Measurements from ENCODE around the gene MTFR1L.

MTFR1L gene

DNA sequence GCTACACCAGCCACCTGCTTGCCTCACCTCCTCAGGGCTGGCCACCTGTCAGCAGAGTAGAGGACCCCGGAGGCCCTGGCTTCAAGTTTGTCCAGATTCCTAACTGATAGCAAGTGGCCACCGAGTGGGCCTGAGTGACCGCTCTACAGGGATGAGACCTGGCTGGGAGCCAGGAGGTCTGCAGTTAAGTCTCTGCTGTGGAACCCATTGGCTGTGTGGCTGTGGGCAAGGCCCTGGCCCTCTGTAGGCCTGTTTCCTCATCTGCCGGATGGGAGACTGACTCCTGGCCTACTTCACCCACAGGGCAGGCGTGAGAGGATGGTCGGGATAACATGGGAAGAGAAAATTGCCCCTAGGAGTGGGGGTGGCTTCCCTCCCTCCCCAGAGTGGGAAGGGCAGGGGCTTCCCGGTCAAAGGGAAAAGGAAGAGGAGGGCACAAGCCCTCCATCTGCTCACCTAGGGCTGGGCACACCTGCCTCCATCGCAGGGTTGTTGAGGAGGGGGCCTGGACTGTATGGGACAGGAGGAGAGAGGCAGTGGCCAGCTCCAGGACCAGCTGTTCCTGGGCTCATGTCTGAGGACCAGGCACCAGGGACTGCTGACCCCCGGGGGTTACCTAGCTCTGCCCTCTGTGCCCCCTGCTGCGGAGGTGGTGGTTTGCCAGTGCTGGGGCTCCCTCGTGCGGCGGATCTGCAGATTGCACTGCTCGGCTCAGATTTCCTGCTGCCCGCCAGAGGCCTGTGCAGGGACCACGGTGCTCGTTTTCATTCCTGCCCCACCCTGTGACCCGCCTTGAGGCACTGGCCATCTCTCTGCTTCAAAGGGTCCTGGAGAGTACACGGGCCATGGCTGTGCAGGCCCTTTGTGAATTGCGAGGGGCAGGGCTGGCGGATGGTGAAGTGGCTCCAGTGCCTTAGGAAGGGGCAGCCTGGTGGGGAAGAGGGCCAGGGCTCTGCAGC is 9.1 kb upstream of the MTFR1L start:
- Mint-ChIP-seq H3K4me1 (peaks cover 24% of the 10 kb centered on the region), H3K27me3 (no peaks in the 10 kb centered on the region), H3K9me3 (no peaks in the 10 kb centered on the region), H3K27ac (no peak overlapping the region), H3K4me3 (no peak overlapping the region)
- DNase-seq (peak; percentile 77 to 80), ATAC-seq (peak; percentile 69)

GRCh38 chr1:25811384-25812082 is 8.2 kb upstream of the MTFR1L start:
- H3K27me3 Mint-ChIP-seq: no peaks in the 10 kb centered on the region

DNA sequence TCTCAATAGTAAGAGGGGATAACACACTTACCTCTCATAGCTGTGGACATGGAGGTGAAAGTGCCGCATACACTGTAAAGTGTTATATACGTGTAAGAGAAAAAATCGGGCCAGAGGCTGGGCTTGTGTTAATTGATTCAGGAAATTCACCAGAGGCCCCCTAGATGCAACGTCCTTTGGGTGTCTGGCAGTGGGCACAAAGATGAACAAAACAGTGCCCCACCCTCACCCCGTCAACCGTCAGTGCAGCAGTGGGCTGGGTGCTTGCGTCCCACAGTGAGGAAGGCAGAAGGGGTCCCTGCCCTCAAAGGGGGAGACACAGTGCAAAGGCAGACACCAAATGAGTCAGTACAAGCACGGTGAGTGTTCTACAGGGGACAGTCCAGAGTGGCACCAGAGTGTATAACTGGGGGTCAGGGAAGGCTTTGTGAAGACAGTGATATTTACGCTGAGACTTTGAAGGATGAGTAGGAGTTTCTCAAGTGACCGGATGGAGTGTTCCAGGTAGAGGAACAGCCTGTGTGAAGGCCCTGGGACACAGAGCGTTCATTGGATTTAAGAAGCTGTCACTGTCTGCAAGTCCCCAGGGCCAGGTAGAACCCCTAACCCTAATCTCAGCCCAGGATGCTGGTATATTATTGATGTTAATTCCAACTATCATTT is 6.6 kb upstream of the MTFR1L start:
- no peak overlapping the region for H3K4me3 Mint-ChIP-seq

More at GRCh38 chr1:25811384-25812082, 8.2 kb upstream of the MTFR1L start:
- Mint-ChIP-seq H3K27ac (no peak overlapping the region), H3K4me1 (peaks cover 24% of the 10 kb centered on the region), H3K4me3 (no peak overlapping the region), H3K9me3 (no peaks in the 10 kb centered on the region)
- no peak for DNase-seq
- no peak for ATAC-seq

GRCh38 chr1:25813734-25814471 is 5.9 kb upstream of the MTFR1L start:
- no peak overlapping the region for H3K27ac Mint-ChIP-seq
- ATAC-seq: no peak
- no peak overlapping the region for H3K4me3 Mint-ChIP-seq
- DNase-seq: no peak
- peaks cover 37% of the 10 kb centered on the region for H3K4me1 Mint-ChIP-seq
- no peaks in the 10 kb centered on the region for H3K9me3 Mint-ChIP-seq
- no peaks in the 10 kb centered on the region for H3K27me3 Mint-ChIP-seq

More for the DNA sequence above, 6.6 kb upstream of the MTFR1L start:
- no peaks in the 10 kb centered on the region for H3K27me3 Mint-ChIP-seq
- ATAC-seq (no peak), DNase-seq (no peak)
- peaks cover 30% of the 10 kb centered on the region for H3K4me1 Mint-ChIP-seq
- no peak overlapping the region for H3K27ac Mint-ChIP-seq
- H3K9me3 Mint-ChIP-seq: no peaks in the 10 kb centered on the region

DNA sequence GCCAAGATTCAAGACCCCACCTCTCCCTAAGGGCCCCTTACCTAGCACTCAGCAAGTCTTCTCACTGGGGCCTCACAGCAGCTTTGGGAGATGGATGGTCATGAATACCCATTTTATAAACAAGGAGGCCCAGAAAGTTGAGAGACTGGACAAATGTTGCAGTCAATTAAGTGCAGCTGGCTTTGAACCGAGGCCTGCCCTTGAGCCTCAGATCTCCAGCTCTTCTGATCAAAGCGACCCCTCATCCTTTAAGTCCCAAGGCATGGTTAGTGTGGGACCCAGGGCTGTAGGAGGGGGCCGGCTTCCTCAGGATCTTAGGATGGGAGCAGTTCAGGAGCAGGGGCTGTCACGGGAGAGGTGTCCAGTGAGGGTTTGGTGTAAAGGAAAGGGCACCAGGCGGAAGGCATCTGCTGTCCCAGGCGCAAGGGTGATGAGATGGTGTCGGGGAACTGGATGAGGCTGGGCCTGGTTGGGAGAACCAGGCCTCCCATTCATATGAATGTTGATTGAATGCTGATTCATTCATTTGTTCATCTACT is 5.1 kb upstream of the MTFR1L start:
- no peaks in the 10 kb centered on the region for H3K9me3 Mint-ChIP-seq
- H3K27me3 Mint-ChIP-seq: no peaks in the 10 kb centered on the region
- H3K4me3 Mint-ChIP-seq: no peak overlapping the region
- H3K4me1 Mint-ChIP-seq: peaks cover 37% of the 10 kb centered on the region
- no peak for DNase-seq
- ATAC-seq: no peak
- peak overlapping the region in 1 of 2 donors; percentile 4 for H3K27ac Mint-ChIP-seq

GRCh38 chr1:25815208-25816111 is 4.3 kb upstream of the MTFR1L start:
- no peak for DNase-seq
- Mint-ChIP-seq H3K27me3 (no peaks in the 10 kb centered on the region), H3K4me3 (no peak overlapping the region), H3K9me3 (no peaks in the 10 kb centered on the region), H3K27ac (no peak overlapping the region), H3K4me1 (peaks cover 29% of the 10 kb centered on the region)
- ATAC-seq: no peak

- Mint-ChIP-seq H3K27ac (no peak overlapping the region), H3K9me3 (no peaks in the 10 kb centered on the region), H3K4me1 (peaks cover 28% of the 10 kb centered on the region), H3K27me3 (no peaks in the 10 kb centered on the region), H3K4me3 (no peak overlapping the region)
- no peak for DNase-seq
- ATAC-seq: no peak
Observed at GRCh38 chr1:25816112-25816718, 3.5 kb upstream of the MTFR1L start.

- DNase-seq: no peak
- Mint-ChIP-seq H3K27ac (peak overlapping the region in 1 of 2 donors; percentile 84), H3K27me3 (no peaks in the 10 kb centered on the region), H3K9me3 (no peaks in the 10 kb centered on the region), H3K4me1 (peaks cover 39% of the 10 kb centered on the region), H3K4me3 (peak overlapping the region; percentile 92 to 99)
- ATAC-seq: no peak
Observed at GRCh38 chr1:25817840-25818501, 1.8 kb upstream of the MTFR1L start.

GRCh38 chr1:25818569-25818968 is 1.2 kb upstream of the MTFR1L start:
- ATAC-seq: no peak
- no peak for DNase-seq
- peak overlapping the region in 1 of 2 donors; percentile 91 for H3K27ac Mint-ChIP-seq
- peaks cover 39% of the 10 kb centered on the region for H3K4me1 Mint-ChIP-seq
- H3K9me3 Mint-ChIP-seq: no peaks in the 10 kb centered on the region
- H3K4me3 Mint-ChIP-seq: peak overlapping the region; percentile 92 to 99
- H3K27me3 Mint-ChIP-seq: no peaks in the 10 kb centered on the region

GRCh38 chr1:25820247-25821111 is 725 bp downstream of the MTFR1L start:
- Mint-ChIP-seq H3K27me3 (no peaks in the 10 kb centered on the region), H3K9me3 (no peaks in the 10 kb centered on the region)

GRCh38 chr1:25821112-25821476 is 1.3 kb downstream of the MTFR1L start:
- H3K27me3 Mint-ChIP-seq: no peaks in the 10 kb centered on the region
- H3K4me1 Mint-ChIP-seq: peaks cover 39% of the 10 kb centered on the region
- ATAC-seq (no peak), DNase-seq (no peak)
- peak overlapping the region; percentile 97 to 98 for H3K27ac Mint-ChIP-seq
- H3K9me3 Mint-ChIP-seq: no peaks in the 10 kb centered on the region
- H3K4me3 Mint-ChIP-seq: peak overlapping the region; percentile 92 to 99

More at GRCh38 chr1:25820247-25821111, 725 bp downstream of the MTFR1L start:
- Mint-ChIP-seq H3K4me1 (peaks cover 39% of the 10 kb centered on the region), H3K27ac (peak overlapping the region; percentile 97 to 98), H3K4me3 (peak overlapping the region; percentile 92 to 99)
- peak; percentile 82 for ATAC-seq
- DNase-seq: peak; percentile 76 to 83

GRCh38 chr1:25821630-25822091 is 1.9 kb downstream of the MTFR1L start:
- DNase-seq (no peak), ATAC-seq (no peak)
- H3K4me3 Mint-ChIP-seq: peak overlapping the region; percentile 92 to 99
- no peaks in the 10 kb centered on the region for H3K9me3 Mint-ChIP-seq
- peak overlapping the region in 1 of 2 donors; percentile 98 for H3K27ac Mint-ChIP-seq
- peaks cover 39% of the 10 kb centered on the region for H3K4me1 Mint-ChIP-seq
- H3K27me3 Mint-ChIP-seq: no peaks in the 10 kb centered on the region

All from stimulated activated naive CD8-positive, alpha-beta T cell treated with anti-CD3 and anti-CD28 coated beads, Interleukin-15, amount 100 ng/mL, for 72 hours (primary cell).